HG03025 (cell line): Measurements from ENCODE around the gene MGA.

Source experiments
- ATAC-seq: cut with Tn5 transposase; IDR thresholded peaks from one replicate; pipeline ENCODE4 v1.9.1; 2021; ENCODE audit warnings: mild to moderate bottlenecking, moderate library complexity; ENCODE audit not compliant: unreplicated experiment, low FRiP score

The MGA gene

GRCh38 chr15:41822471-41822870 lies 162.3 kb downstream of the MGA start:
- no peak for ATAC-seq
